PC-9 (cell line): ENCODE data around the gene GNG10.

Experiments
- EZH2 ChIP-seq: fragments of 200-600 bp; sonication (generic); IDR thresholded peaks from 2 replicates; pipeline ENCODE4 v1.8.0; 2017; ENCODE audit warnings: antibody characterized with exemption, low read depth
- TF ChIP-seq, protein P1 (sequence below): fragments of 200-600 bp; sonication (generic); conservative IDR thresholded peaks from 2 replicates; pipeline ENCODE4 v1.6.1; 2017; ENCODE audit warnings: mixed run types, antibody characterized with exemption, mild to moderate bottlenecking, moderate library complexity

DNA sequence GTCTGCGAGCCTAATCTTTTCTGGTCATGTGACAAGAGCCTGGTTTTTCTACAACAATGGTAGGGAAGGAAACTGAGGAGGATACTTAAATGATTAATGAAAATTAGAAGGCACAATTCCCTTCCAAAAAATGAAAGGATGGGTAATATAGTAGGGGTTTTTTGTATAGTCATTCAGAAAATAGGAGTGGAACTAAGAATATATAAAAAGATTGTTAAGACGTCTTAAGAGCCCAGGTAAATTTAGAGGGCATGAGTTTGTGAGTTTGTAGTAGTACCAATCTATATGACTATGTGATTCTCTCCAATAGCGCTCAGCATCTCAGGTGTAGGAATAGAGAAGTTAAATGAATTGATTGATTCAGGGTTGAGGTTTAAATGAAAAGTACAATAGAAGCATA lies 50.1 kb downstream of the GNG10 start:
- TF ChIP-seq, protein P1, sequence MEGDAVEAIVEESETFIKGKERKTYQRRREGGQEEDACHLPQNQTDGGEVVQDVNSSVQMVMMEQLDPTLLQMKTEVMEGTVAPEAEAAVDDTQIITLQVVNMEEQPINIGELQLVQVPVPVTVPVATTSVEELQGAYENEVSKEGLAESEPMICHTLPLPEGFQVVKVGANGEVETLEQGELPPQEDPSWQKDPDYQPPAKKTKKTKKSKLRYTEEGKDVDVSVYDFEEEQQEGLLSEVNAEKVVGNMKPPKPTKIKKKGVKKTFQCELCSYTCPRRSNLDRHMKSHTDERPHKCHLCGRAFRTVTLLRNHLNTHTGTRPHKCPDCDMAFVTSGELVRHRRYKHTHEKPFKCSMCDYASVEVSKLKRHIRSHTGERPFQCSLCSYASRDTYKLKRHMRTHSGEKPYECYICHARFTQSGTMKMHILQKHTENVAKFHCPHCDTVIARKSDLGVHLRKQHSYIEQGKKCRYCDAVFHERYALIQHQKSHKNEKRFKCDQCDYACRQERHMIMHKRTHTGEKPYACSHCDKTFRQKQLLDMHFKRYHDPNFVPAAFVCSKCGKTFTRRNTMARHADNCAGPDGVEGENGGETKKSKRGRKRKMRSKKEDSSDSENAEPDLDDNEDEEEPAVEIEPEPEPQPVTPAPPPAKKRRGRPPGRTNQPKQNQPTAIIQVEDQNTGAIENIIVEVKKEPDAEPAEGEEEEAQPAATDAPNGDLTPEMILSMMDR: no peak
- no peak for TF ChIP-seq EZH2
